H9 (cell line): Measurements from ENCODE around the gene ECE1. TPM values are rescaled to one million over a fixed set of nuclear protein-coding genes. Genes with fewer than 3 reads are reported as not detected.

ENCODE experiments used
- DNase-seq: peaks from one replicate; pipeline ENCODE4 v3.0.0-alpha.2; 2017
- H2AFZ ChIP-seq: one replicate; pipeline ENCODE4 v1.6.1; 2013; ENCODE audit warnings: mild to moderate bottlenecking, low read length, control low read depth, moderate library complexity
- H2AK5ac ChIP-seq: 2 replicates; pipeline ENCODE4 v1.6.1; 2013; ENCODE audit warnings: low read length, control low read depth, mixed read lengths; ENCODE audit not compliant: insufficient read length
- H2BK120ac ChIP-seq: one replicate; pipeline ENCODE4 v1.6.1; 2013; ENCODE audit warnings: low read depth, mild to moderate bottlenecking, low read length, control low read depth, inconsistent platforms; ENCODE audit not compliant: poor library complexity, severe bottlenecking
- H2BK12ac ChIP-seq: 2 replicates; pipeline ENCODE4 v1.6.1; 2013; ENCODE audit warnings: low read length, control low read depth, mixed read lengths, low read depth; ENCODE audit not compliant: insufficient read length
- H2BK15ac ChIP-seq: 2 replicates; pipeline ENCODE4 v1.6.1; 2013; ENCODE audit warnings: low read depth, low read length, control low read depth
- H2BK20ac ChIP-seq: one replicate; pipeline ENCODE4 v1.6.1; 2013; ENCODE audit warnings: low read depth, mild to moderate bottlenecking, low read length, control low read depth, inconsistent platforms; ENCODE audit not compliant: poor library complexity, severe bottlenecking
- H2BK5ac ChIP-seq: 2 replicates; pipeline ENCODE4 v1.6.1; 2013; ENCODE audit warnings: low read length, control low read depth, mixed read lengths; ENCODE audit not compliant: insufficient read length
- H3K14ac ChIP-seq: 2 replicates; pipeline ENCODE4 v1.6.1; 2013; ENCODE audit warnings: low read length, control low read depth; ENCODE audit not compliant: insufficient read depth
- H3K18ac ChIP-seq: 2 replicates; pipeline ENCODE4 v1.6.1; 2013; ENCODE audit warnings: low read depth, mild to moderate bottlenecking, mixed read lengths, low read length, control low read depth; ENCODE audit not compliant: insufficient read length
- H3K23ac ChIP-seq: 2 replicates; pipeline ENCODE4 v1.6.1; 2013; ENCODE audit warnings: low read length, control low read depth, mixed read lengths, low read depth; ENCODE audit not compliant: insufficient read length
- H3K23me2 ChIP-seq: 2 replicates; pipeline ENCODE4 v1.6.1; 2013; ENCODE audit warnings: low read depth, mild to moderate bottlenecking, mixed read lengths, low read length, control low read depth; ENCODE audit not compliant: insufficient read length, poor library complexity, severe bottlenecking
- H3K27ac ChIP-seq: 2 replicates; pipeline ENCODE4 v1.5.1; 2013; ENCODE audit warnings: low read length, control low read depth, mixed read lengths, low read depth; ENCODE audit not compliant: insufficient read length
- H3K27me3 ChIP-seq: 2 replicates; pipeline ENCODE4 v1.6.1; 2013; ENCODE audit warnings: low read length, control low read depth, inconsistent platforms; ENCODE audit not compliant: insufficient read depth
- H3K4ac ChIP-seq: 2 replicates; pipeline ENCODE4 v1.6.1; 2013; ENCODE audit warnings: low read depth, mild to moderate bottlenecking, control low read depth, inconsistent platforms, low read length, moderate library complexity
- H3K4me1 ChIP-seq: 2 replicates; pipeline ENCODE4 v1.6.1; 2013; ENCODE audit warnings: low read length, control low read depth, inconsistent platforms; ENCODE audit not compliant: insufficient read depth
- H3K4me2 ChIP-seq: 2 replicates; pipeline ENCODE4 v1.6.1; 2013; ENCODE audit warnings: low read length, control low read depth, mixed read lengths; ENCODE audit not compliant: insufficient read length, insufficient read depth
- H3K56ac ChIP-seq: 2 replicates; pipeline ENCODE4 v1.6.1; 2013; ENCODE audit warnings: low read depth, mild to moderate bottlenecking, mixed read lengths, low read length, control low read depth; ENCODE audit not compliant: insufficient read length
- H3K79me1 ChIP-seq: 2 replicates; pipeline ENCODE4 v1.6.1; 2013; ENCODE audit warnings: low read depth, mild to moderate bottlenecking, moderate library complexity, low read length, control low read depth, inconsistent platforms; ENCODE audit not compliant: insufficient read depth, poor library complexity, severe bottlenecking
- H3K79me2 ChIP-seq: 2 replicates; pipeline ENCODE4 v1.6.1; 2013; ENCODE audit warnings: low read length, control low read depth, inconsistent platforms; ENCODE audit not compliant: insufficient read depth
- H3K9ac ChIP-seq: 2 replicates; pipeline ENCODE4 v1.6.1; 2013; ENCODE audit warnings: low read length, control low read depth, mixed read lengths; ENCODE audit not compliant: insufficient read length; ENCODE audit errors: extremely low read depth
- H3K9me3 ChIP-seq: one replicate; pipeline ENCODE4 v1.6.1; 2013; ENCODE audit warnings: low read depth, low read length, inconsistent platforms; ENCODE audit not compliant: control insufficient read depth
- H3T11ph ChIP-seq: one replicate; pipeline ENCODE4 v1.6.1; 2013; ENCODE audit warnings: mild to moderate bottlenecking, low read length, control low read depth, inconsistent platforms
- H4K20me1 ChIP-seq: one replicate; pipeline ENCODE4 v1.6.1; 2013; ENCODE audit not compliant: control insufficient read depth, insufficient read length, insufficient read depth
- H4K5ac ChIP-seq: 2 replicates; pipeline ENCODE4 v1.6.1; 2013; ENCODE audit warnings: low read depth, mild to moderate bottlenecking, mixed read lengths, low read length, control low read depth; ENCODE audit not compliant: insufficient read length
- H4K8ac ChIP-seq: replicated peaks from 2 replicates; pipeline ENCODE4 v1.6.1; 2013; ENCODE audit warnings: low read length, control low read depth, mixed read lengths, low read depth; ENCODE audit not compliant: insufficient read length
- H4K91ac ChIP-seq: 2 replicates; pipeline ENCODE4 v1.6.1; 2013; ENCODE audit warnings: low read depth, mild to moderate bottlenecking, moderate library complexity, mixed read lengths, low read length, control low read depth; ENCODE audit not compliant: insufficient read length
- H3K27ac Mint-ChIP-seq, 3 experiments: 2 replicates in 2 of 3; 3 replicates in 1 of 3; pipeline ENCODE4 v1.8.0; 2020 to 2021; ENCODE audit warnings: mixed read lengths in 3 of 3, mild to moderate bottlenecking in 1 of 3, moderate library complexity in 1 of 3
- H3K27me3 Mint-ChIP-seq: 2 replicates; pipeline ENCODE4 v1.8.0; 2021; ENCODE audit warnings: low read depth, mild to moderate bottlenecking, moderate library complexity, mixed read lengths
- H3K36me3 Mint-ChIP-seq, 3 experiments: 2 replicates in 2 of 3; 3 replicates in 1 of 3; pipeline ENCODE4 v1.8.0; 2020 to 2021; ENCODE audit warnings: low read depth in 3 of 3, mixed read lengths in 3 of 3; ENCODE audit not compliant: insufficient read depth in 1 of 3
- H3K4me1 Mint-ChIP-seq, 2 experiments: 2 replicates each; pipeline ENCODE4 v1.8.0; 2020; ENCODE audit warnings: mixed read lengths in 2 of 2
- H3K4me3 Mint-ChIP-seq, 2 experiments: 2 replicates in 1 of 2; 3 replicates in 1 of 2; pipeline ENCODE4 v1.8.0; 2020 to 2021; ENCODE audit warnings: mild to moderate bottlenecking in 2 of 2, mixed read lengths in 2 of 2, moderate library complexity in 1 of 2
- H3K9me3 Mint-ChIP-seq, 2 experiments: 2 replicates in 1 of 2; 3 replicates in 1 of 2; pipeline ENCODE4 v1.8.0; 2020; ENCODE audit warnings: mild to moderate bottlenecking in 2 of 2, mixed read lengths in 2 of 2, moderate library complexity in 1 of 2
- CTCF ChIP-seq: fragments of 200-600 bp; sonication (generic); conservative IDR thresholded peaks from 3 replicates; pipeline ENCODE4 v1.8.0; 2021; ENCODE audit warnings: antibody characterized with exemption, mild to moderate bottlenecking
- WGBS: extraction: QIAGEN DNeasy Blood & Tissue Kit; methylation state at CpG from one replicate; pipeline ENCODE4 v1.1.7; 2013; ENCODE audit warnings: missing lambda C conversion rate, low lambda C conversion rate, mixed read lengths; ENCODE audit not compliant: insufficient read length; ENCODE audit errors: extremely low coverage; 5-methylcytosine and 5-hydroxymethylcytosine counted together
- total RNA-seq: library from RNA; stranded (reverse); gene quantifications from 2 replicates; pipeline ENCODE4 v1.2.1, GENCODE V29; 2021

ECE1 gene
- total RNA-seq, 1 experiment from 2014 or later, result 31.1 TPM

DNA sequence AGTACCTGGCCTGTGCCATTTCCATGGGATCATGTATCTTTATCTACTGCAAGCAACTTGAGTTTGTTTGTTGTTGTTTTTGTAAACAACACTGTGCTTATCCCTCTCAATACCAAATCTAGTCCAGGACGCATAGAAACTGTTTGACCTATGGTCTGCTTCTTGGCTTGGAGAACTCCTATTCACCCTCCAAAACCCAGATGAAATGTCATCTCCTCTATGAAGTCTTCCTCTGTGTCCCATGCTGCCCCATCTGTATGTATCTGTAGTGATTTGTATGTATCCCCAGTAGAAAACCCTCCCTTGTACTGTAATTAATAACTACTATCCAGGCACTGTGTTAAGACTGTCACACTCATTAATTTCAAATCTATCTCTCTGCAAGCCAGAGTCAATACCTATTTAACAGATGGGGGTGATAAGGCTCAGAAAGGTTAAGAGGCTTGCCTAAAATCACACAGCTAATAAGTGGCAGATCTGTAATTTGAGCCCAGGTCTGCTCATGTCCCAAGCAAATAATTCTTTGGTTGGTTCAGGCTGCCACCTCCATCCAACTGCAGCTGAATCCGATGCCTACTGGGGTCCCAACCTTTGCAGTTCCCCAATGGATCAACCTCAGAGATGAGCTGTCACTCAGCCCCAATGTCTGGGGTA, 24.6 kb upstream of the ECE1 start:
- H3K4me1 Mint-ChIP-seq, result peaks cover 51 to 63% of the 10 kb centered on the region in 2 experiments
- no peak overlapping the region for H2BK15ac ChIP-seq
- H3K9me3 ChIP-seq, result no peaks in the 10 kb centered on the region
- no peak overlapping the region for H2BK20ac ChIP-seq
- no peak overlapping the region for H4K91ac ChIP-seq
- H2BK120ac ChIP-seq, result no peak overlapping the region
- no peak overlapping the region for H4K8ac ChIP-seq
- peak overlapping the region; percentile 4 to 93 (median 45) for H3K27ac Mint-ChIP-seq
- no peak overlapping the region for H3K4ac ChIP-seq
- H2AK5ac ChIP-seq, result no peak overlapping the region
- no peak overlapping the region for H4K5ac ChIP-seq
- no peak overlapping the region for H3K4me2 ChIP-seq
- H3K23ac ChIP-seq, result no peak overlapping the region
- no peaks in the 10 kb centered on the region for H3K27me3 Mint-ChIP-seq
- no peak overlapping the region for H2BK12ac ChIP-seq
- H3K36me3 Mint-ChIP-seq, result peaks cover 0 to 5% (median 4%) of the 10 kb centered on the region in 3 experiments; a peak in 6 of 7 replicates
- no peaks in the 10 kb centered on the region for H3K23me2 ChIP-seq
- H2BK5ac ChIP-seq, result no peak overlapping the region
- H3K79me2 ChIP-seq, result no peaks in the 10 kb centered on the region
- no peak for DNase-seq
- H3K27ac ChIP-seq, result peak overlapping the region; percentile 69
- no peak overlapping the region for H3T11ph ChIP-seq
- no CpG with 5 or more reads among the region's 2 CpGs for WGBS
- no peaks in the 10 kb centered on the region for H3K79me1 ChIP-seq
- peak overlapping the region in 1 of 2 experiments; percentile 60; a peak in 2 of 5 replicates for H3K4me3 Mint-ChIP-seq
- peaks cover 18% of the 10 kb centered on the region; the same call in 1 of the 2 replicates for H3K4me1 ChIP-seq
- H3K27me3 ChIP-seq, result no peaks in the 10 kb centered on the region
- no peak overlapping the region for H3K18ac ChIP-seq
- H4K20me1 ChIP-seq, result no peaks in the 10 kb centered on the region
- H3K9ac ChIP-seq, result peak overlapping the region; percentile 9
- H3K9me3 Mint-ChIP-seq, result peaks cover 0 to 3% of the 10 kb centered on the region in 2 experiments; a peak in 1 of 5 replicates
- no peak overlapping the region; the same call in 1 of the 2 replicates for H3K14ac ChIP-seq
- TF ChIP-seq CTCF, result no peak
- no peak overlapping the region for H3K56ac ChIP-seq
- H2AFZ ChIP-seq, result no peak overlapping the region
